Activated naive CD8-positive, alpha-beta T cell (primary cell): ENCODE measurements around the gene WDHD1.
"Not testable (repeated sequence)": the region's sequence is repeated elsewhere in the genome, so short reads cannot be mapped to it uniquely, and the experiment has no call there.

ENCODE experiments used
- H3K27ac Mint-ChIP-seq: one replicate; pipeline ENCODE4 v1.8.0; 2021; ENCODE audit warnings: mixed read lengths
- H3K27me3 Mint-ChIP-seq: one replicate; pipeline ENCODE4 v1.8.0; 2021; ENCODE audit warnings: mixed read lengths
- H3K36me3 Mint-ChIP-seq: one replicate; pipeline ENCODE4 v1.8.0; 2021; ENCODE audit warnings: mixed read lengths
- H3K4me1 Mint-ChIP-seq: one replicate; pipeline ENCODE4 v1.8.0; 2021; ENCODE audit warnings: low read depth, mixed read lengths
- H3K4me3 Mint-ChIP-seq: one replicate; pipeline ENCODE4 v1.8.0; 2021; ENCODE audit warnings: mild to moderate bottlenecking, mixed read lengths
- H3K9me3 Mint-ChIP-seq: one replicate; pipeline ENCODE4 v1.8.0; 2021; ENCODE audit warnings: low read depth, mixed read lengths

Gene WDHD1, protein sequence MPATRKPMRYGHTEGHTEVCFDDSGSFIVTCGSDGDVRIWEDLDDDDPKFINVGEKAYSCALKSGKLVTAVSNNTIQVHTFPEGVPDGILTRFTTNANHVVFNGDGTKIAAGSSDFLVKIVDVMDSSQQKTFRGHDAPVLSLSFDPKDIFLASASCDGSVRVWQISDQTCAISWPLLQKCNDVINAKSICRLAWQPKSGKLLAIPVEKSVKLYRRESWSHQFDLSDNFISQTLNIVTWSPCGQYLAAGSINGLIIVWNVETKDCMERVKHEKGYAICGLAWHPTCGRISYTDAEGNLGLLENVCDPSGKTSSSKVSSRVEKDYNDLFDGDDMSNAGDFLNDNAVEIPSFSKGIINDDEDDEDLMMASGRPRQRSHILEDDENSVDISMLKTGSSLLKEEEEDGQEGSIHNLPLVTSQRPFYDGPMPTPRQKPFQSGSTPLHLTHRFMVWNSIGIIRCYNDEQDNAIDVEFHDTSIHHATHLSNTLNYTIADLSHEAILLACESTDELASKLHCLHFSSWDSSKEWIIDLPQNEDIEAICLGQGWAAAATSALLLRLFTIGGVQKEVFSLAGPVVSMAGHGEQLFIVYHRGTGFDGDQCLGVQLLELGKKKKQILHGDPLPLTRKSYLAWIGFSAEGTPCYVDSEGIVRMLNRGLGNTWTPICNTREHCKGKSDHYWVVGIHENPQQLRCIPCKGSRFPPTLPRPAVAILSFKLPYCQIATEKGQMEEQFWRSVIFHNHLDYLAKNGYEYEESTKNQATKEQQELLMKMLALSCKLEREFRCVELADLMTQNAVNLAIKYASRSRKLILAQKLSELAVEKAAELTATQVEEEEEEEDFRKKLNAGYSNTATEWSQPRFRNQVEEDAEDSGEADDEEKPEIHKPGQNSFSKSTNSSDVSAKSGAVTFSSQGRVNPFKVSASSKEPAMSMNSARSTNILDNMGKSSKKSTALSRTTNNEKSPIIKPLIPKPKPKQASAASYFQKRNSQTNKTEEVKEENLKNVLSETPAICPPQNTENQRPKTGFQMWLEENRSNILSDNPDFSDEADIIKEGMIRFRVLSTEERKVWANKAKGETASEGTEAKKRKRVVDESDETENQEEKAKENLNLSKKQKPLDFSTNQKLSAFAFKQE

DNA sequence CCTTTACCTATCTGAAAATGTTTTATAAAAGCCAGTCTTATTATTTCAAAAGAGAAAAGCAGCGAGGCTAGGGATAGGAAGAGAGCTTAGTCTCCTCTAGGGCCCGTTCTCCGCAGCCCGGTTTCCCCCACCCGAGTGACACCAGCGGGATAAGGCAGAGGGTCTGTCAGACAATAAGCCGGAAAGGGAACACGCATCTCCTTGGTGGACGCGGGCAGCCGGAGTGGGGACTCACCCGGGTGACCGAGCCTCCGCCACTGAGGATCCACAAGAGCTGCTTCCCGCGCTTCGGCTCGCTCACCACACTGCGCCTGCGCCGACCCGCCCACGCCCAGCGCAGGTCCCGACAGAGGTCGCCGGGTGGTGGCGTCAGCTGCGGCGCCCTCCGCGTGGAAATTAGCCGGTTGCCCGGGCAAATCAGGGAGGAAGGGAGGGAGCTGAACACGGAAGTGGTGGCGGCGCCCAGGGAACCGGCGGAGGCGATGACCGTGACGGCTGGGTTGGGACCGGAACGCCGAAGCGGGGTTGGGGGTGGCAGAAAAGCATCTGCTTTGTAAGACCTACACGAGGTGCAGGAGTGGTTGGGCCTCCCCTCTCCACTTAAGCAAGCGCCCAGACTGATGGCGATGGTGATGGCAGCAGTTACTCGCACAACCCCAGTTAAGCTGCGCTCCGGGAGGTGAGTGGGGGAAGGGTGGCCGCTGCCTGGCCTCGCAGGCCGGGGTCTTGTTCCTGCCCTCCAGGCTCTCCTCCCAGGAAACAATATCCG, at the start of gene WDHD1, which contains the start of gene SOCS4:
WDHD1 (minus strand) TSS at position 307 of the 769 bp plus-strand sequence. CDS start 312 bp downstream, outside the sequence.
SOCS4 (plus strand) TSS at position 444 of the 769 bp plus-strand sequence. CDS start 15,806 bp downstream, outside the sequence.
- H3K9me3 Mint-ChIP-seq, result no peaks in the 10 kb centered on the region
- H3K27me3 Mint-ChIP-seq, result no peaks in the 10 kb centered on the region
- H3K4me1 Mint-ChIP-seq, result peaks cover 52% of the 10 kb centered on the region
- H3K4me3 Mint-ChIP-seq, result peak within 1 kb of the TSS; percentile 93
- H3K27ac Mint-ChIP-seq, result peak within 1 kb of the TSS; percentile 94
- H3K36me3 Mint-ChIP-seq, result peaks cover 11% of the 10 kb centered on the region

DNA sequence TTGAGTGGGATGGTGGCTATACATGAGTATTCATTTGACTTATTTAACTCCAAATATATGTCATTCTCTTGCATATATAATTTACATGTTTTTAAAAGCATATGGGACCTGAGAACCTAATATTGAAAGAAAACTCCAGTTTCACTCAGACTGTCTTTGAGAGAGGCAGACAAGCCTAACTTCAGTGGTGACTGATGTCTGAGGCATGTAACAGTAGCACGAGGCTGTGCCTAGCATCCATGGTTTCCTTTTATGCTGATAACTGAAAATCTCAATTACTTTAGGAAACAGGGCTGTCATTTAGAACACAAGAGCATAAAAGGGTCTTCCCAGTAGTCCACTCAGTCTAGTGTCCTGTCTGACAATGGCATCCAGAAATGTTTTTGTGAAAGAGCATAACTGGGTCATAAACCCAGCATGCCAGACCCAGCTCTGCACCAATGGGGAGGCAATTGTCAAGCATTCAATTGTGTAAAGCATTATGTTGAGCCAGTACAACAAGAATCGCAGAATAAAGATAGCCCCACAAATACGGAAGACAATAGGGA, 48.8 kb upstream of the WDHD1 start:
- Mint-ChIP-seq H3K4me1 (peaks cover 32% of the 10 kb centered on the region), H3K27me3 (peaks cover 1% of the 10 kb centered on the region), H3K36me3 (no peaks in the 10 kb centered on the region)

DNA sequence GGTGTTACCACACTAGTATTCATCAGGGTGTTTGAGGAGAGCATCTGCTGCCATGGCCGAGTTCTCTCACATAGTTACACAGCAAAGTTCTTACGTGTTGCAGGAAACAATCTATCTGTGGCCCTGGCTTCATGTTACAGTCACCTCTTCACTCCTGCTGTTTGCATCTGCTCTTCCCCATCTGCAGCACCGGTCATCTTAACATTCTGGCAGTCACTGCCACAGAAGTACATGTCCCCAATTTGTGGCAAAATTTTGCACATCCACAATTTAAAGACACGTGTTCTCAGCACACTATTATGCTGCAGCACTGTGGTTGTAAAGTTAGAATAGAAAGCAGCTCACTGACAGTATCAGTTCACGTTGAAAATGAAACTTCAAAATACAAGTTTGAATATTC, 47.8 kb upstream of the WDHD1 start:
- H3K27me3 Mint-ChIP-seq, result peaks cover 1% of the 10 kb centered on the region
- no peaks in the 10 kb centered on the region for H3K36me3 Mint-ChIP-seq
- H3K27ac Mint-ChIP-seq, result no peak overlapping the region
- peak overlapping the region; percentile 9 for H3K4me3 Mint-ChIP-seq
- peaks cover 32% of the 10 kb centered on the region for H3K4me1 Mint-ChIP-seq
- no peaks in the 10 kb centered on the region for H3K9me3 Mint-ChIP-seq

More for the DNA sequence above, 48.8 kb upstream of the WDHD1 start:
- Mint-ChIP-seq H3K9me3 (no peaks in the 10 kb centered on the region), H3K27ac (no peak overlapping the region), H3K4me3 (no peak overlapping the region)

DNA sequence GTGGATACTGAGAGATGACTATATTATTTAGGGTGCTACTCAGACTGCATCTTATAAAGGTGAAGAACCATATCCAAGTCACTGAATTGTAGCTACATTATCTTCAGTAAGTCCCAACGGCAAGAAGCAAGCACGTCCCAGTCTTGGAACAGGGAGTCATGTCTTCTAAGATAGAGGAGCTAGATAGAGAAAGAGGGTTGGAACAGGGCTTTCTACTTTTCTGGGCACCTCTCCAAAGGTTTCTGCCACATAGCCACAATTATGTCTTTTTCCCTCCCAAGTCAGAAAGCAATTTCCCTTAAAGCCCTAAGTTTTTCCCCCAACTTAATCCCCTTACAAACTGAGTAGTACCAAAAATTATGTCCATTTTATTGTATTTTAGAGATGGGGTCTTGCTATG, 47.0 kb upstream of the WDHD1 start:
- Mint-ChIP-seq H3K9me3 (no peaks in the 10 kb centered on the region), H3K4me3 (no peak overlapping the region), H3K36me3 (no peaks in the 10 kb centered on the region), H3K4me1 (peaks cover 32% of the 10 kb centered on the region), H3K27me3 (no peaks in the 10 kb centered on the region), H3K27ac (no peak overlapping the region)

DNA sequence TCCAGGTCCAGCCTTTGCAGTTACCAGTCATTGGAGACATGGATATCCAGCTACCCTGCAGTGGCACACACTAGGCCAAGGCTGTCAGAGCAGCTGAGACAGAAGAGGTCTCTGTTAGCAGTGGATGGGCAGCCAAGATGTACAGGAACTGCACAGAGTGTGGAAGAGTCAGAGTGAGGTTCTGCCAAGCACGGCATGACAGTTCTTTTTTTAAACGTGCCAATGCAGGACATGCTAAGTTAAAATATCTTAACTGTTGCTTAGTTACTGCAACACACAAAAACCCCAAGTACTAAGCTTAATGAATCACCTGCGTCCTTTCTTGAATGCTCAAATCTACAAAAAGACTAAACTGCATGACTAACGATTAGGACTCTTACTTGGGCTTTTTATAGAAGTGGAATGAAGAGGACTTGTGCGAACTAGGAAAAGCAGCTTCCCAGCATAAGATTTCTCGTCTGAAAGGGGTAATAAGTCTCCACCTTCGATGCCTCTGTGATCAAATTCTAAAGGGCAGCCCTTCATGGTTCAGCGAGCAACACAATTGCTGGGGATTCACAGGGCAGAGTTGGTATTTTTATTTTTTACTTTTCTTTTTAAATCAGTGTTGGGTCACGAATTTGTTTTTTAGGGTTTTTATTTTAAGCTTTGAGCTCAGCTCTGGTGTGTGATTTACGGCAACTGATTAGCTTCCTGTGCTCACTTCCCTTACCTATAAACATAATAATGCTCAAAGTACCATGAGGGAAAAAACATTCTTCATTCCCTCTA, 45.2 kb upstream of the WDHD1 start:
- H3K4me1 Mint-ChIP-seq, result peaks cover 32% of the 10 kb centered on the region
- H3K27ac Mint-ChIP-seq, result peak overlapping the region; percentile 89
- no peaks in the 10 kb centered on the region for H3K36me3 Mint-ChIP-seq
- no peaks in the 10 kb centered on the region for H3K27me3 Mint-ChIP-seq
- peak overlapping the region; percentile 72 for H3K4me3 Mint-ChIP-seq
- H3K9me3 Mint-ChIP-seq, result no peaks in the 10 kb centered on the region

DNA sequence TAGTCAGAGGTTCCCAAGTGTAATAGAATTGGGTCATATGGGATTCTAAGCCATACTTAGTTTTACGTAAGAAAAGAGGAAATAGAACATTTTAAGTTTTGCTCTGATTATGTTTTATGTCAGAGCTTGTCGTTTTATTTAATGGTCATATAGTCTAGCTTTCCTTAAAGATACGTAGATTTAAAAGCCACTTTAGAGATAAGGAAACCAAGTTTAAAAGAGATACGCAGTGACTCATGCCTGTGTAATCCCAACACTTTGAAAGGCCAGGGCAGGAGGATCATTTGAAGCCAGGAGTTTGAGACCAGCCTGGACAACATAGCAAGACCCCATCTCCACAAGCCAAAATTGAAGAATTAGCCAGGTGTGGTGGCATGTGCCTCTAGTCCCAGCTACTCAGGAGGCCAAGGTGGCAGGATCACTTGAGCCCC, 44.1 kb upstream of the WDHD1 start:
- Mint-ChIP-seq H3K27me3 (no peaks in the 10 kb centered on the region), H3K9me3 (no peaks in the 10 kb centered on the region), H3K27ac (peak overlapping the region; percentile 89), H3K4me1 (peaks cover 32% of the 10 kb centered on the region), H3K4me3 (no peak overlapping the region), H3K36me3 (peaks cover 4% of the 10 kb centered on the region)

DNA sequence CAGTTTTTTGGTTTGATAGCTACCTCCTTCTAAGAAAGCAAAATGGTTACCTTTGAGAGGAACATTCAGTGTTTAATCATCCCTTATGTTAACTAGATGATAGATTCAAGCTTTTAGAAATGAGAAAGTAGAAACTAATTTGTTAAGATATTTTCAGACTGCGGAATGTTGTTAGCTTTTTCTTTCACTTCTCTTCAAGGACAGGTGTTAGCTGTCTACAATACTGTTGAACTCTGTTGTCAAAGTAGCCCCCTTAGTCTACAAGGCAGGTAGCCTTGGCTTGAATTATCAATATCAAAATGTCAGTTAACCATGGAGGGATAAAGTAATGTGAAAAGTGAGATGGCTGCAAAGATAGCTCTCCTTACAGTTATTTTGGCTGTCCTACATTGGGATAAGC, 39.3 kb upstream of the WDHD1 start:
- Mint-ChIP-seq H3K4me1 (peaks cover 13% of the 10 kb centered on the region), H3K9me3 (no peaks in the 10 kb centered on the region), H3K27me3 (no peaks in the 10 kb centered on the region), H3K4me3 (no peak overlapping the region), H3K27ac (no peak overlapping the region), H3K36me3 (peaks cover 7% of the 10 kb centered on the region)

DNA sequence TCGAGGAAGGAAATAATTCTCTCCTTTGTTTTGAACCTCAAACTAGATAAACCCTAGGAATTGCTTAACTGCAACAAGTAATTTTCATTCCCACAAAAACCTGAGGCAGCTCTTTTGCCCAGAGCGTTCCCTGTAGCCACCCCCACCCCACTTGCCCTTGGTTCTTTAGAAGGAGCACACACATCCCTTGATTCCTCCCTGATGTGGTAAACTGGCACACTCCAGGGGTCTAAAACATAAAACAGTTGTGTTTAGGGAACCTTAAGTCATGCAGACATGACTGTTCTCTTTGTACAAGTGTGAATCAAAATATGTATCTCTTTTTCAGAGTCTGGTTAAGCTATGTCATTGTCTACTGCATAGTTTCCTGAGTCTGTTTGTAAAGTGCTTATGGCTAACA, 38.5 kb upstream of the WDHD1 start:
- Mint-ChIP-seq H3K4me3 (no peak overlapping the region), H3K27me3 (no peaks in the 10 kb centered on the region), H3K36me3 (peaks cover 7% of the 10 kb centered on the region), H3K27ac (peak overlapping the region; percentile 23), H3K4me1 (peaks cover 13% of the 10 kb centered on the region), H3K9me3 (no peaks in the 10 kb centered on the region)

DNA sequence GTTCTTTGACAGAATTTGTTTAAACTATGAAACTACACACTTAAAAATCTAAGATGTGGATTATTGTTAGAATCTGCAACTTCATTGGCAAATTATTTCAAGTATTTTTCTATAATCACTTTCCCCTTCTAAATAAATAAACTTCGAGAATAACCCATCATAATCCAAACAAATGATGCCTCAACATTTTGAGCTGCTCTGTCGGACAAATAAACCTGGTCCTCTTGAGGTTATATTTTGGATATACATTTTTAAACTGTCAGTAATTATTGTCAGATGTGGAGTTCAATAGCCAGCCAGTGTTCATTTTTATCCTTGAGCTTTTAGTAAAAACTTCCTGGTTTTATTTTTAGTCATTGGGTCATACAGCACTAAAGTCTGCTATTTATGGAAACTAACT, 38.0 kb upstream of the WDHD1 start:
- H3K27ac Mint-ChIP-seq, H3K27me3 Mint-ChIP-seq, H3K4me3 Mint-ChIP-seq, H3K9me3 Mint-ChIP-seq, H3K36me3 Mint-ChIP-seq: not testable (repeated sequence)
- peaks cover 14% of the 10 kb centered on the region for H3K4me1 Mint-ChIP-seq

DNA sequence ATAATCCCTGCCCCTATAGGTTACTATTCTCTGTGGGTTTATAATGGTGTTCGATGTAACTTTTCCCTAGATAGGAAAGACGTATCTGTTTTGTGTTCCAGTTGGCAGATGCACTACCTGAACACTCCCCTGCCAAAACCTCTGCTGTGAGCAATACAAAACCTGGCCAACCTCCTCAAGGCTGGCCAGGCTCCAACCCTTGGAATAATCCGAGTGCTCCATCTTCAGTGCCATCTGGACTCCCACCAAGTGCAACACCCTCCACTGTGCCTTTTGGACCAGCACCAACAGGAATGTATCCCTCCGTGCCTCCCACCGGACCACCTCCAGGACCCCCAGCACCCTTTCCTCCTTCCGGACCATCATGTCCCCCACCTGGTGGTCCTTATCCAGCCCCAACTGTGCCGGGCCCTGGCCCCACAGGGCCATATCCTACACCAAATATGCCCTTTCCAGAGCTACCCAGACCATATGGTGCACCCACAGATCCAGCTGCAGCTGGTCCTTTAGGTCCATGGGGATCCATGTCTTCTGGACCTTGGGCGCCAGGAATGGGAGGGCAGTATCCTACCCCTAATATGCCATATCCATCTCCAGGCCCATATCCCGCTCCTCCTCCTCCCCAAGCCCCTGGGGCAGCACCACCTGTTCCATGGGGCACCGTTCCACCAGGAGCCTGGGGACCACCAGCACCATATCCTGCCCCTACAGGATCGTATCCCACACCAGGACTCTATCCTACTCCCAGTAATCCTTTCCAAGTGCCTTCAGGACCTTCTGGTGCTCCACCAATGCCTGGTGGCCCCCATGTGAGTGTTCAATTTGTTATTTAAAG, 35.8 kb upstream of the WDHD1 start:
- no peaks in the 10 kb centered on the region for H3K27me3 Mint-ChIP-seq
- no peaks in the 10 kb centered on the region for H3K9me3 Mint-ChIP-seq
- peaks cover 7% of the 10 kb centered on the region for H3K36me3 Mint-ChIP-seq
- no peak overlapping the region for H3K4me3 Mint-ChIP-seq
- H3K4me1 Mint-ChIP-seq, result peaks cover 27% of the 10 kb centered on the region
- no peak overlapping the region for H3K27ac Mint-ChIP-seq

DNA sequence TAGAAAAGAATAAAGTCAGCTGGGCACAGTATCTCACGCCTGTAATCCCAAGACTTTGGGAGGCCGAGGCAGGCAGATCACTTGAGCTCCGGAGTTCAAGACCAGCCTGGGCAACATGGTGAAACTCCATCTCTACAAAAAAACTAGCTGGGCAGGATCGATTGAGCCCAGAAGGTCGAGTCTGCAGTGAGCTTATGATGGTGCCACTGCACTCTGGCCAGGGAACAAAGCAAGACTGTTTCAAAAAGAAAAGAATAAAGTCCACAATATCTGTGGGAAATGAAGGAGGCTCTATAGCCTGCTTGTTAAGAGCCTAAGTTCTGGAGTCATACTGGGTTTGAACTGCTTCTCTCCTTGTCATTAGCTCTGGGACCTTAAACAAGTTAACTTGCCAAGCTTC, 32.4 kb upstream of the WDHD1 start:
- Mint-ChIP-seq H3K27me3 (no peaks in the 10 kb centered on the region), H3K4me3 (no peak overlapping the region), H3K27ac (no peak overlapping the region), H3K9me3 (no peaks in the 10 kb centered on the region), H3K4me1 (peaks cover 40% of the 10 kb centered on the region), H3K36me3 (peaks cover 3% of the 10 kb centered on the region)

DNA sequence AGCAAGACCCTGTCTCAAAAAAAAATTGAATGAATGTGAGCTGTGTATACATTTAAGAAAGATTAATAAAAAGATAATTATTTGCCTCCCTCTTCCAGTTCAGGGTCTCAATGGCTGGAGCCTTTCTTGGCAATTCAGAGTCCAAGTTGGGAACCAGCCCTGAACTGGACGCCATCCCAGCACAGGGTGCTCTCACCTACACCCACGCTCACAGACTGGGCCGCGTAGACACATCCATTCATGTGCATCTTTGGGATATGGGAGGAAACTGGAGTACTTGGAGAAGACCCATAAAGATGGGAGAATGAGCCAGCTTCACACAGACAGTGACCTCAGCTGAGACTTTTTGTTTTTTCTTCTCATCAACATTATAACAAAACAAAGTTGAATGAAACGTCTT, 31.0 kb upstream of the WDHD1 start:
- Mint-ChIP-seq H3K27ac (no peak overlapping the region), H3K4me3 (no peak overlapping the region), H3K36me3 (peaks cover 4% of the 10 kb centered on the region), H3K4me1 (peaks cover 51% of the 10 kb centered on the region), H3K9me3 (no peaks in the 10 kb centered on the region), H3K27me3 (no peaks in the 10 kb centered on the region)

DNA sequence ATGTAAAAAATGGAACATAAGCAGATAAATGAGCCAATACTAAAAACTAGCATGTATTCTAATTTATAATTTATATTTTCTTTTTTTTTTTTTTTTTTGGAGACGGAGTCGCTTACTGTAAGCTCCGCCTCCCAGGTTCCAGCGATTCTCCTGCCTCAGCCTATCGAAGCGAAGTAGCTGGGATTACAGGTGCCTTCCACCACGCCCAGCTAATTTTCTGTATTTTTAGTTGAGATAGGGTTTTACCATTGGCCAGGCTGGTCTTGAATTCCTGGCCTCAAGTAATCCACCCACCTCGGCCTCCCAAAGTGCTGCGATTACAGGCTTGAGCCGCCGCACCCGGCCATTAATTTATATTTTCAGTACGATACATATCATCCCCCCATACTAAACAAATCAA, 27.2 kb upstream of the WDHD1 start:
- Mint-ChIP-seq H3K4me3 (peak overlapping the region; percentile 93), H3K27me3 (no peaks in the 10 kb centered on the region), H3K27ac (no peak overlapping the region)

More for the DNA sequence above, 27.2 kb upstream of the WDHD1 start:
- Mint-ChIP-seq H3K36me3 (peaks cover 4% of the 10 kb centered on the region), H3K4me1 (peaks cover 48% of the 10 kb centered on the region), H3K9me3 (no peaks in the 10 kb centered on the region)
